DOHH2 (cell line): Measurements from ENCODE around the gene SUFU.
A peak's percentile ranks its signal among the peaks of the same experiment; 100 is the strongest.

Experiments
- H3F3A ChIP-seq: fragments of 200-600 bp; sonication (generic), shearing (Covaris generic); 2 replicates; pipeline ENCODE4 v1.6.0; 2016; ENCODE audit warnings: antibody characterized with exemption, mild to moderate bottlenecking; ENCODE audit not compliant: control insufficient read depth, insufficient read depth
- H3K27ac ChIP-seq: fragments of 200-600 bp; sonication (generic); 2 replicates; pipeline ENCODE4 v1.5.1; 2014; ENCODE audit warnings: low read depth, mild to moderate bottlenecking, low read length, moderate library complexity
- H3K27me3 ChIP-seq: fragments of 200-600 bp; sonication (generic); 2 replicates; pipeline ENCODE4 v1.6.1; 2014; ENCODE audit warnings: mild to moderate bottlenecking, low read length, mixed read lengths; ENCODE audit not compliant: control insufficient read depth
- H3K36me3 ChIP-seq: fragments of 200-600 bp; sonication (generic); 2 replicates; pipeline ENCODE4 v1.6.1; 2014; ENCODE audit warnings: mild to moderate bottlenecking, low read length, moderate library complexity, mixed read lengths; ENCODE audit not compliant: control insufficient read depth
- H3K4me1 ChIP-seq: fragments of 200-600 bp; sonication (generic); 2 replicates; pipeline ENCODE4 v1.6.1; 2014; ENCODE audit warnings: mild to moderate bottlenecking, low read length, mixed read lengths; ENCODE audit not compliant: control insufficient read depth
- H3K4me2 ChIP-seq: fragments of 200-600 bp; sonication (generic); 2 replicates; pipeline ENCODE4 v1.6.0; 2014; ENCODE audit warnings: mild to moderate bottlenecking, low read length, moderate library complexity
- H3K4me3 ChIP-seq: fragments of 200-600 bp; sonication (generic); 2 replicates; pipeline ENCODE4 v1.5.1; 2014; ENCODE audit warnings: mild to moderate bottlenecking, low read length, mixed read lengths
- H3K79me2 ChIP-seq: fragments of 200-600 bp; sonication (generic); 2 replicates; pipeline ENCODE4 v1.6.1; 2014; ENCODE audit warnings: mild to moderate bottlenecking, low read length, mixed read lengths; ENCODE audit not compliant: control insufficient read depth
- H3K9me2 ChIP-seq: fragments of 200-600 bp; sonication (generic); replicated peaks from 2 replicates; pipeline ENCODE4 v1.6.1; 2014; ENCODE audit warnings: mild to moderate bottlenecking, low read length, mixed read lengths; ENCODE audit not compliant: control insufficient read depth
- H3K9me3 ChIP-seq: fragments of 200-600 bp; sonication (generic); 2 replicates; pipeline ENCODE4 v1.6.1; 2014; ENCODE audit warnings: antibody characterized with exemption, low read length, mixed read lengths; ENCODE audit not compliant: control insufficient read depth, insufficient read depth
- H4K20me1 ChIP-seq: fragments of 200-600 bp; sonication (generic); 2 replicates; pipeline ENCODE4 v1.6.0; 2014; ENCODE audit warnings: low read depth, mild to moderate bottlenecking, antibody characterized with exemption, low read length, moderate library complexity; ENCODE audit not compliant: control insufficient read depth, insufficient read depth
- EZH2phosphoT487 ChIP-seq: fragments of 200-600 bp; sonication (generic); IDR thresholded peaks from 2 replicates; pipeline ENCODE4 v1.6.1; 2017; ENCODE audit warnings: borderline replicate concordance, mild to moderate bottlenecking, antibody characterized with exemption, low read length, moderate library complexity, mixed read lengths
- TF ChIP-seq, protein P1 (sequence below): fragments of 200-600 bp; sonication (generic); IDR thresholded peaks from one replicate; pipeline ENCODE4 v1.5.1; 2014; ENCODE audit warnings: antibody characterized with exemption, mild to moderate bottlenecking, low read depth, low read length; ENCODE audit not compliant: poor library complexity, severe bottlenecking

SUFU gene

DNA sequence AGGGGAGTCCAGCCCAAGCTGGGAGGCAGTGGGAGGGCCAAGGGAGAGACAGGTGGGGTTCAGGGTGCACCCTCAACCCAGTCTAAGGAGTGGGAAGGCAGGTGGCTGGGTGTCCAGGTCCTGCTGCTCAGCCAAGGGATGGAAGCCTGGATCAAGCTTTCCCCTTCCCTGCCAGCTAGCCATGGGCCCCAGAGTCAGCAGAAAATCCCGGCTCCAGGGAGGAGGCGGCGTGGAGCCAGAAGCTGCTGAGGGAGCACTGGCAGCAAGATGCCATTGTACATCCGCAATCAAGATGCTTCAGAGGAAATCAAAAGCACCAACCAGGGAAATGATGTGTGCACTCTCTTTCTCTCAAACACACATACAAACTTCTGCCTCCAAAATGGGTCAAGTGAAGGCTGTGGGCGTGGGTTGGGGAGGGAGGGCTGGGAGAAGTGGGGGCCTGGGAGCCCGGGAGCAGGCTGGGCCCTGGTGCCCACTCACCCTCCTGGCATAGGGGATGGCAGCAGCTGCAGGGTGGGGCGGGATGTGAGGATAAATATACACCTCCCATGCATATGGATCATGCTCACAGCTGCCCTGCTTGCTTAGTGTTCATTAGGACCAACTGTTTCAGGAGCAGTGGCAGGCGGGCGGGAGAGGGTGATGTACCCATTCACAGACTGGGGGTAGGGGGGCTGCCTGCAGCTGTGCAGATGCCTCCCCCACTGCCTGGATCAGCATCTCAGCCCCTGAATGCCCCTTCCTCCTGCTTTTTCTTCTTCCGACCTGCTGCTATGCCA lies 164.7 kb downstream of the SUFU start:
- Histone ChIP-seq H3F3A (0 out of 2 replicates have a peak, but pooled peaks cover 4% of the 10 kb centered on the region), H3K27ac (no peak overlapping the region), H3K9me2 (no peaks in the 10 kb centered on the region), H3K27me3 (no peaks in the 10 kb centered on the region), H3K36me3 (no peaks in the 10 kb centered on the region), H4K20me1 (no peaks in the 10 kb centered on the region), H3K4me1 (peaks cover 3% of the 10 kb centered on the region), H3K79me2 (no peaks in the 10 kb centered on the region), H3K4me2 (no peak overlapping the region), H3K4me3 (no peak overlapping the region), H3K9me3 (no peaks in the 10 kb centered on the region)
- TF ChIP-seq, protein P1, sequence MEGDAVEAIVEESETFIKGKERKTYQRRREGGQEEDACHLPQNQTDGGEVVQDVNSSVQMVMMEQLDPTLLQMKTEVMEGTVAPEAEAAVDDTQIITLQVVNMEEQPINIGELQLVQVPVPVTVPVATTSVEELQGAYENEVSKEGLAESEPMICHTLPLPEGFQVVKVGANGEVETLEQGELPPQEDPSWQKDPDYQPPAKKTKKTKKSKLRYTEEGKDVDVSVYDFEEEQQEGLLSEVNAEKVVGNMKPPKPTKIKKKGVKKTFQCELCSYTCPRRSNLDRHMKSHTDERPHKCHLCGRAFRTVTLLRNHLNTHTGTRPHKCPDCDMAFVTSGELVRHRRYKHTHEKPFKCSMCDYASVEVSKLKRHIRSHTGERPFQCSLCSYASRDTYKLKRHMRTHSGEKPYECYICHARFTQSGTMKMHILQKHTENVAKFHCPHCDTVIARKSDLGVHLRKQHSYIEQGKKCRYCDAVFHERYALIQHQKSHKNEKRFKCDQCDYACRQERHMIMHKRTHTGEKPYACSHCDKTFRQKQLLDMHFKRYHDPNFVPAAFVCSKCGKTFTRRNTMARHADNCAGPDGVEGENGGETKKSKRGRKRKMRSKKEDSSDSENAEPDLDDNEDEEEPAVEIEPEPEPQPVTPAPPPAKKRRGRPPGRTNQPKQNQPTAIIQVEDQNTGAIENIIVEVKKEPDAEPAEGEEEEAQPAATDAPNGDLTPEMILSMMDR, result no peak
- no peak for TF ChIP-seq EZH2phosphoT487

DNA sequence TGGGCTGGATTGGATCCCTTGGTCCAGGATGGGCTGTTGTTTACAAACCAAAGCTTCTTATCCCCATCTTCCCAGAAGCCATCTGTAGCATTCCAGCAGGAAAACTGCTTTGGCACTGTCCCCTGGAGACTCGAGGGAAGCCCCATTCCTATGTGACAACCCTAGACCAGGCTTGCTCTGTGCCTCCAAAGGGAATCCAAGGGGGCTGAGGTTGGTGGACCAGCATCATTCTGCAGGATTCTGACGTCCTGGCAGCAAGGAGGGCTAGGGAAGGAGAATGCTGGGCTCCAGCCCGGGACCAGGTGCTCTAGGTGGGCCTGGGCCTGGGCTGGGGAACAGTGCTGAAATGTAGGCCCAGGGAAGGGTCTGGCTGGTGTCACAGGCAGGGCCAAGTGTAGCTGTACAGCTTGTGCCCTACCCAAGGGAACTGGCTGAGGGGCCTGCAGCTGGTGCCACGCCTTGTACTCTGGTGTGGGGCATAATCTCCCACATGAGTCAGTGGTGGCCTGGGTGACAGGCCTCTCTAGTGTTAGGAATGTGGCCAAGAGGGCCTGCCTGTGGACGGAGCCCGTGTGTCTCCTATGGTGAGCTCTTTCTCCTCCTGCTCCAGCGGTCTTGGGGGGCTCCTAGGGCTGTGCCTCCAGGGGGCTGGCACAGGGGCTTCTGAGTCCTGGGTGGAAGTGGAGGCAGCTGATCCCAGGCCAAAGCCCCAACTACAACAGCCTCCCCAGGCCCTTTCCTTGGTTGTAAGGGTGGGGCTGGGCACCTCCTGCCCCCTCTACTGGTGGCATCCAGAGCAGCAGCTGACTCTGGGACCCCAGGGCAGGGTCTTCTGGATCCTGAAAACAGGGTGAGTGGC lies 165.7 kb downstream of the SUFU start:
- Histone ChIP-seq H4K20me1 (no peaks in the 10 kb centered on the region), H3K9me3 (no peaks in the 10 kb centered on the region), H3K36me3 (no peaks in the 10 kb centered on the region), H3K27ac (no peak overlapping the region), H3K4me1 (peaks cover 10% of the 10 kb centered on the region), H3K79me2 (no peaks in the 10 kb centered on the region), H3K4me2 (no peak overlapping the region), H3K4me3 (no peak overlapping the region), H3F3A (0 out of 2 replicates have a peak, but pooled peaks cover 3% of the 10 kb centered on the region), H3K27me3 (no peaks in the 10 kb centered on the region), H3K9me2 (no peaks in the 10 kb centered on the region)
- TF ChIP-seq, protein P1, result peak; percentile 80
- no peak for TF ChIP-seq EZH2phosphoT487

DNA sequence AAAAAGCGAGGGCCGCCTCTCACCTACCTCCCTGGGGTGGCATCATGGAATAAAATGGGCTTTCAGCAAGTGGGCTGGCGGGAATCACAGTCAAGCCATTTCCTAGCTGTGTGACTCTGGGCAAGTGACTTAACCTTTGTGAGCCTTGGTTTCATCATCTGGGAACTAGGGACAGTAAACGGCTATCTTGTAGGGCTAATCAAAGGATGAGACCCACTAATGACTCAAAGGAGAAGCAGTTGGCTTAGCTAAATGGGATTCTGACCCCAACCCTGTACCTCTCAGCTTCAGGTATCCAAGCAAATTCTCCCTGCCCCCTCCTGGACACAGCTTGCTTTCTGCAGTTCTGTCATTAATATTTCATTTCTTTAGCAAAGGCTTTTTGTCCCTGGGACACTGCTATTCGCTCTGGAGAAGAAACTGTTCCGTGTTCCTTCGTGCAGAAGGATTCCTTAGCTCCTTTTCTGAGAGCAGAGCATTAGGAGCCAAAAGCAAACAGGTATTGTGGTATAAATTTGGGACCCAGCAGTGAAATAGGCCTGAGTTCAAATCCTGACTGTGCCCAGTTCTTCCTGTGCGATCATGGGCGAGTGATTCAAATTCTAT lies 166.4 kb downstream of the SUFU start:
- no peaks in the 10 kb centered on the region for H3K9me2 ChIP-seq
- H3K4me1 ChIP-seq, result peaks cover 17% of the 10 kb centered on the region
- no peaks in the 10 kb centered on the region for H3K36me3 ChIP-seq
- no peaks in the 10 kb centered on the region for H3K79me2 ChIP-seq
- H3F3A ChIP-seq, result no peaks in the 10 kb centered on the region
- H3K9me3 ChIP-seq, result no peaks in the 10 kb centered on the region
- no peak overlapping the region for H3K4me3 ChIP-seq
- TF ChIP-seq, protein P1, result peak; percentile 8
- no peak for TF ChIP-seq EZH2phosphoT487
- no peak overlapping the region for H3K27ac ChIP-seq
- H3K27me3 ChIP-seq, result no peaks in the 10 kb centered on the region
- H3K4me2 ChIP-seq, result no peak overlapping the region
- H4K20me1 ChIP-seq, result no peaks in the 10 kb centered on the region
